BJ (cell line): ENCODE measurements around the gene DUSP2. TPM values are rescaled to one million over a fixed set of nuclear protein-coding genes. Genes with fewer than 3 reads are reported as not detected.

Experiments
- CTCF ChIA-PET: fragments of 350-600 bp; formaldehyde crosslinking; extraction: SDS; loops from one replicate; lab custom pipeline; 2021; ENCODE audit warnings: antibody characterized with exemption, inconsistent platforms; lab: Yijun Ruan, JAX
- POLR2A ChIA-PET: fragments of 300-600 bp; sonication (Branson Sonifier 250); formaldehyde crosslinking; extraction: SDS; loops from one replicate; lab custom pipeline; 2021; ENCODE audit warnings: antibody characterized with exemption; lab: Charles Lee
- DNase-seq: peaks from one replicate; pipeline ENCODE4 v3.0.0-alpha.2; 2011; ENCODE audit warnings: low read depth
- H3K27me3 ChIP-seq: 2 replicates; pipeline ENCODE4 v1.6.0; 2011; ENCODE audit warnings: low read length; ENCODE audit not compliant: control insufficient read depth, insufficient read depth
- H3K36me3 ChIP-seq: 2 replicates; pipeline ENCODE4 v1.5.1; 2011; ENCODE audit warnings: low read length; ENCODE audit not compliant: control insufficient read depth, insufficient read depth
- H3K4me3 ChIP-seq: 2 replicates; pipeline ENCODE4 v1.5.1; 2011; ENCODE audit warnings: low read depth, mild to moderate bottlenecking, control low read depth, low read length
- polyA plus RNA-seq: library from polyadenylated mRNA; depleted of rRNA; stranded (reverse); fragments of >200 nt; gene quantifications from 2 replicates; pipeline ENCODE4 v1.2.3, GENCODE V29; 2011
- TF ChIP-seq, protein P1 (sequence below): IDR thresholded peaks from 2 replicates; pipeline ENCODE4 v1.5.1; 2011; ENCODE audit warnings: low read depth, mild to moderate bottlenecking, control low read depth, inconsistent platforms, low read length, moderate library complexity; ENCODE audit not compliant: insufficient read depth

The DUSP2 gene
- polyA plus RNA-seq, 1 experiment = 2.2 TPM

DNA sequence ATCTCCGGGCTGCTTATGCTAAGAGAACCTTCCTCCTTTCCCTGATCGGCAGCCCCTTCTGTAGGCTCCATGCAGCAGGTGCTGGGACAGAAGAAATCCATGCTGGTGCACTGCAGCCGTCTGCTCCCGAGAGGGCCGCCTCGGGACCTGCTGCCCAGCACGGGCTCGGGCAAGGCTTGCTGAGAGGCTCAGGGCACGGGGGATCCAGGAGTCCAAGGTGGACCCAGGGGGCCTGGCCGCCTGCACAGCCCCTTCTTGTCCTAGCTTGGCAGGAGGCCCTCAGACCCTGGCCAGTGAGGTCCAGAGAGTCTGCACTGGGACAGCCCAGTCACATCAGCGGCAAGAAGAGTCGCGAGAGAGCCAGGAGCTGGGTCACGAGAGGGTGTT lies 13.3 kb upstream of the DUSP2 start:
- DNase-seq = no peak
- ChIA-PET CTCF (interaction anchor here (1.0 to 1.1 kb wide), 2 partner anchors 16 to 20 kb away, joined by 6 read pairs; partner anchors contain the start of gene ASTL), POLR2A (no interaction called here)
- Histone ChIP-seq H3K4me3 (no peak overlapping the region), H3K36me3 (no peaks in the 10 kb centered on the region), H3K27me3 (0 out of 2 replicates have a peak, but pooled peaks cover 2% of the 10 kb centered on the region)
- TF ChIP-seq, protein P1, sequence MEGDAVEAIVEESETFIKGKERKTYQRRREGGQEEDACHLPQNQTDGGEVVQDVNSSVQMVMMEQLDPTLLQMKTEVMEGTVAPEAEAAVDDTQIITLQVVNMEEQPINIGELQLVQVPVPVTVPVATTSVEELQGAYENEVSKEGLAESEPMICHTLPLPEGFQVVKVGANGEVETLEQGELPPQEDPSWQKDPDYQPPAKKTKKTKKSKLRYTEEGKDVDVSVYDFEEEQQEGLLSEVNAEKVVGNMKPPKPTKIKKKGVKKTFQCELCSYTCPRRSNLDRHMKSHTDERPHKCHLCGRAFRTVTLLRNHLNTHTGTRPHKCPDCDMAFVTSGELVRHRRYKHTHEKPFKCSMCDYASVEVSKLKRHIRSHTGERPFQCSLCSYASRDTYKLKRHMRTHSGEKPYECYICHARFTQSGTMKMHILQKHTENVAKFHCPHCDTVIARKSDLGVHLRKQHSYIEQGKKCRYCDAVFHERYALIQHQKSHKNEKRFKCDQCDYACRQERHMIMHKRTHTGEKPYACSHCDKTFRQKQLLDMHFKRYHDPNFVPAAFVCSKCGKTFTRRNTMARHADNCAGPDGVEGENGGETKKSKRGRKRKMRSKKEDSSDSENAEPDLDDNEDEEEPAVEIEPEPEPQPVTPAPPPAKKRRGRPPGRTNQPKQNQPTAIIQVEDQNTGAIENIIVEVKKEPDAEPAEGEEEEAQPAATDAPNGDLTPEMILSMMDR = no peak

DNA sequence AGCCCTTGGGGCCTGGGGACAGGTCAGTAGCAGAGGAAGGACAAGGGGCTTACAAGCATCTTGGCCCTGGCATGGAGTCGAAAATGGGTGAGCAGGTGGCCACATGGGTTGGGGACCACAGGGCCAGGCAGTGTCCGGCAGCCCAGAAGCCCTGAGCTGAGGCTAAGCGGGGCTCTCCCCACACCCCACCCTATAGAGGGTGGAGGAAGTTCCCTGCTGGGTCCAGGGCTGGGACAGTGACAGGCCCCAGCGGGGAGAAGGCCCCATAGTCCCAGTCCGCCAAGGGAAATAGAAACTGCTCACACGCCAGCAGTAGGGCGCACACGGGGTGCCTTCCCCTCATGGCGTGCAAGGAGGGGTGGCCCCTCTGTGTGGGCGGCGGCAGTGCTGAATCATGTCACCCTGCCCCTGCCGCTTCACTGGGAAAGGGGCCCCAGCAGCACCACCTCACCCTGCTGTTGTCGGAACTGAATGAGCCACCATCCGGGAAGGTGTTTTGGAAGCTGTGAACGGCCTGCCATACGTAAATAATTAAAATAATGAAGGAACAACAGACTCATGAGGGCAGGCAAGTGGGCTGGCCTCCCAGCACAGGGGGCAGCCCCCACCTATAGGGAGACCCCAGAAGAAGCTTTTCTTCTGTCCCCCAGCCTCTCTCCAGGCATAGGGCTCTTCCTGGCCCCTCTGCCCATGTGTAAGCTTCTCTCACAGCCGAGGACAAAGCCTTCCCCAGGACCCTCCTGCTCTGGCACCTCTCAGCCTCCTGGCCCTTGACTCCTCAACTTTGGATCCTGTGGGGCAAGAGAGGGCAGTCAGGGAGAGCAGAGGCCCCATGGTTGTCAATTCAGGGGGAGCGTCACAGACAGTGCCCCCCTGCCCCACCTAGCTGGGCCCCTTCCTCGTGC lies 12.7 kb upstream of the DUSP2 start:
- Histone ChIP-seq H3K27me3 (0 out of 2 replicates have a peak, but pooled peaks cover 2% of the 10 kb centered on the region), H3K36me3 (no peaks in the 10 kb centered on the region), H3K4me3 (no peak overlapping the region)
- DNase-seq = no peak
- ChIA-PET CTCF (interaction anchor here (1.1 kb wide), 1 partner anchor 20 kb away, joined by 6 read pairs; the partner anchor contains the start of gene ASTL), POLR2A (no interaction called here)
- TF ChIP-seq, protein P1 = no peak

DNA sequence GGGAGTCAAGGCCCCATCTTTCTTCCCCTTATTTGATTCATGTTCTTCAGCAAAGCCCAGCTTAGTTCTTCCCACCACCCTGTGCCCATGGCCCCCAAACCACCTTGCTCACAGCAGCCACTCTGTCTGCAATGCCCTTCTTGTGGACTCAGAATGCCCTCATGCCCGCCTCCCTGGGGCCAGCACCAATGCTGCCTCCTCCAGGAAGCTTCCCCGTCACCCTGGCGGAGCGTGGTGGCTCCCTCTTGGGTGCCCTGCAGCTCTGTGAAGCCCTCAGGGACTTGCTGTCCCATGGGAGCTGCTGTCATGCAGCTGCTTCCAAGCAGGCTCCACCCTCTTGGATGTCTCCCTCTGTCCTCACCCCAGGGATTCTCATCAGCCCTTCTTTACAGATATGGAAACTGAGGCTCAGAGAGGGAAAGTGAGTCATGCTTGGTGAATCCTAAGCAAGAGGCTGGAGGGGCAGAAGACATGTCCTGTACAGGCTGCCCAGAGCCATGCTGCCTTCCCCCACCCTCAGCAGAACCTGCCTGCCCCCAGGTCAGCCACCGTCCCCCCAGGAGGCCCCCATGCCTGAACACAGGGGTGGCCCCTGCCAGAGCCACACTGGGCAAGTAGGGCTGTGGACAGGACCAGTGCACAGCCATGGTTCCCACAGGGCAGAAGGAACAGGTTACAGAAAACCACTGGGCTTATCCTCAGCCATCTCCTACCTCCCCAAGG lies 11.8 kb upstream of the DUSP2 start:
- Histone ChIP-seq H3K27me3 (0 out of 2 replicates have a peak, but pooled peaks cover 2% of the 10 kb centered on the region), H3K4me3 (no peak overlapping the region), H3K36me3 (no peaks in the 10 kb centered on the region)
- DNase-seq = no peak
- ChIA-PET POLR2A (no interaction called here), CTCF (interaction anchor here (3.5 kb wide), 1 partner anchor 18 kb away, joined by 12 read pairs; no protein-coding TSS in a partner anchor)
- TF ChIP-seq, protein P1 = no peak

DNA sequence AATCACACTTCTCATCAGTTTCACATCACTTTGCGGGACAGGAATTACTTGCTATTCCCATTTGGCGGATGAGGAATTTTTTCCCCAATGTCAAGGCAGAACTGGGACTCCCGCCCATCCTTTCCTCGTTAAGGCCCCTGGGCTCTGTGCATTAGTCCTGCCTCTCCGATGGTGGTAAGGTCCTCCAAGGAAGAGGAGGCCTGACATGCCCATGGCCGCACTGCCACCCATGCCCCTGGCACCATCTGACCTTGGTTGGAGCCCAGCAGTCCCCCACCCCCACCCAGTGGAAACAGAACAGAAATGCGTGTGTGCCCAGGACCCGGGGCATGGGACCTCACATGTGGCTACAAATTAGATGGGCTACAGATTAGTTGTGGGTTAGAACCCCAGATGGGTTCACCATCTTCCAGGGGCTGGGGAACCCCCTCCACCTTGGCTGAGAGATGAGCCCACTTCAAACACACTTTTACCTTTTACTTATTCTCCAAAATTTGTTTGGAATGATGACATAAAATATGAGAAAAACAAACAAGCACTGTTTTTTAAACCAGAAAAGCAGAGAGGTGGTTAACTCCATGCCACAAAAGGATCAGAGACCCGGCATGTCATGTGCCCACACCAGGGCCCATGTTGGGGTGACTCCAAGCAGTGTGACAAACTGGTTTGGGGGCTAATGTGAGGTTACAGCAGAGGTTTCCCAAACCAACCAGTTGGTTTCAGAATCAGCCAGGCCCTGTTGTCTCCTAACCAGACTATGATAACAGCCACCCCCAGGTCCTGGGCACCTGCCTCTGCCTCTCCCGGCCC lies 11.0 kb upstream of the DUSP2 start:
- no peak for DNase-seq
- TF ChIP-seq, protein P1 = no peak
- ChIA-PET CTCF (interaction anchor here (3.5 kb wide), 1 partner anchor 19 kb away, joined by 12 read pairs; no protein-coding TSS in a partner anchor), POLR2A (no interaction called here)
- Histone ChIP-seq H3K36me3 (no peaks in the 10 kb centered on the region), H3K4me3 (no peak overlapping the region), H3K27me3 (0 out of 2 replicates have a peak, but pooled peaks cover 2% of the 10 kb centered on the region)
